ENCODE data around the gene SLIT3.

The SLIT3 gene

GRCh38 chr5:169300468-169301385 is at the start of gene SLIT3:
TSS of gene SLIT3 (minus strand) at chr5:169301139. CDS start at chr5:169300709, 430 bp downstream.
- no peak for DNase-seq (ENCODE audit: low read depth in 2 of 2)

GRCh38 chr5:169350016-169350415 is 49.1 kb upstream of the SLIT3 start:
- DNase-seq (ENCODE audit: low read depth in 2 of 2): no peak

- DNase-seq (ENCODE audit: low read depth in 2 of 2): no peak
Observed at GRCh38 chr5:169347786-169348185, 46.8 kb upstream of the SLIT3 start.

GRCh38 chr5:169344629-169345028 is 43.7 kb upstream of the SLIT3 start:
- no peak for DNase-seq (ENCODE audit: low read depth in 2 of 2)

- DNase-seq (ENCODE audit: low read depth in 2 of 2): no peak
Observed at GRCh38 chr5:169343766-169344165, 42.8 kb upstream of the SLIT3 start.

- no peak for DNase-seq (ENCODE audit: low read depth in 2 of 2)
Observed at GRCh38 chr5:169341556-169341955, 40.6 kb upstream of the SLIT3 start.

GRCh38 chr5:169339869-169340268 is 38.9 kb upstream of the SLIT3 start:
- no peak for DNase-seq (ENCODE audit: low read depth in 2 of 2)

GRCh38 chr5:169336242-169336641 is 35.3 kb upstream of the SLIT3 start:
- no peak for DNase-seq (ENCODE audit: low read depth in 2 of 2)

GRCh38 chr5:169335806-169336205 is 34.9 kb upstream of the SLIT3 start:
- no peak for DNase-seq (ENCODE audit: low read depth in 2 of 2)

GRCh38 chr5:169333518-169333917 is 32.6 kb upstream of the SLIT3 start:
- DNase-seq (ENCODE audit: low read depth in 2 of 2): no peak

GRCh38 chr5:169331292-169331852 is 30.4 kb upstream of the SLIT3 start:
- no peak for DNase-seq (ENCODE audit: low read depth in 2 of 2)

GRCh38 chr5:169328401-169328800 is 27.5 kb upstream of the SLIT3 start:
- no peak for DNase-seq (ENCODE audit: low read depth in 2 of 2)

- DNase-seq (ENCODE audit: low read depth in 2 of 2): no peak
Observed at GRCh38 chr5:169325273-169325672, 24.3 kb upstream of the SLIT3 start.

GRCh38 chr5:169318556-169318955 is 17.6 kb upstream of the SLIT3 start:
- DNase-seq (ENCODE audit: low read depth in 2 of 2): no peak

- no peak for DNase-seq (ENCODE audit: low read depth in 2 of 2)
Observed at GRCh38 chr5:169307646-169308045, 6.7 kb upstream of the SLIT3 start.

GRCh38 chr5:169305366-169305765 is 4.4 kb upstream of the SLIT3 start:
- no peak for DNase-seq (ENCODE audit: low read depth in 2 of 2)

GRCh38 chr5:169304175-169304574 is 3.2 kb upstream of the SLIT3 start:
- no peak for DNase-seq (ENCODE audit: low read depth in 2 of 2)

GRCh38 chr5:169303119-169303515 is 2.2 kb upstream of the SLIT3 start:
- DNase-seq (ENCODE audit: low read depth in 2 of 2): no peak

- peak; percentile 40 to 62 for DNase-seq (ENCODE audit: low read depth in 2 of 2)
Observed at GRCh38 chr5:169302491-169303118, 1.7 kb upstream of the SLIT3 start.

- no peak for DNase-seq (ENCODE audit: low read depth in 2 of 2)
Observed at GRCh38 chr5:169301986-169302385, 1.0 kb upstream of the SLIT3 start.

GRCh38 chr5:169301386-169301934 is 521 bp upstream of the SLIT3 start:
- DNase-seq (ENCODE audit: low read depth in 2 of 2): no peak

GRCh38 chr5:169299663-169300467 is 1.1 kb downstream of the SLIT3 start:
- no peak for DNase-seq (ENCODE audit: low read depth in 2 of 2)

Measured in stimulated activated CD4-positive, alpha-beta T cell treated with anti-CD3 and anti-CD28 coated beads, Interleukin-4, amount 100 ng/mL, for 48 hours (primary cell).